Brain microvascular endothelial cell (primary cell): Measurements from ENCODE around the gene ZNF471.

ENCODE experiments used
- DNase-seq: peaks from one replicate; pipeline ENCODE4 v3.0.0-alpha.2; 2020
- H3K27ac ChIP-seq: fragments of 250-450 bp; sonication (Bioruptor Pico); 2 replicates; pipeline ENCODE4 v1.5.1; 2020; ENCODE audit warnings: mild to moderate bottlenecking, moderate library complexity
- H3K27me3 ChIP-seq: fragments of 250-450 bp; sonication (Bioruptor Pico); replicated peaks from 2 replicates; pipeline ENCODE4 v1.5.1; 2020; ENCODE audit warnings: mild to moderate bottlenecking
- H3K36me3 ChIP-seq: fragments of 250-450 bp; sonication (Bioruptor Pico); replicated peaks from 2 replicates; pipeline ENCODE4 v1.5.1; 2020; ENCODE audit warnings: mild to moderate bottlenecking
- H3K4me3 ChIP-seq: 2 replicates; pipeline ENCODE4 v1.5.1; 2011; ENCODE audit warnings: low read depth, mild to moderate bottlenecking, control low read depth, low read length, moderate library complexity
- in situ Hi-C: cut with HindIII; loops from 2 replicates; pipeline ENCODE4 v1.10.0; 2017; ENCODE audit warnings: low sequenced_read_pairs, low pct_ligation_motif_present
- TF ChIP-seq, protein P1 (sequence below): IDR thresholded peaks from 2 replicates; pipeline ENCODE4 v1.5.1; 2011; ENCODE audit warnings: low read depth, mild to moderate bottlenecking, moderate library complexity, low read length, control low read depth, inconsistent platforms; ENCODE audit errors: missing control alignments

Gene ZNF471

GRCh38 chr19:56562766-56563165 lies 55.1 kb downstream of the ZNF471 start:
- H3K4me3 ChIP-seq, result no peak overlapping the region
- no peaks in the 10 kb centered on the region for H3K36me3 ChIP-seq
- in situ Hi-C loops, result no loop called here
- no peak overlapping the region for H3K27ac ChIP-seq
- TF ChIP-seq, protein P1, sequence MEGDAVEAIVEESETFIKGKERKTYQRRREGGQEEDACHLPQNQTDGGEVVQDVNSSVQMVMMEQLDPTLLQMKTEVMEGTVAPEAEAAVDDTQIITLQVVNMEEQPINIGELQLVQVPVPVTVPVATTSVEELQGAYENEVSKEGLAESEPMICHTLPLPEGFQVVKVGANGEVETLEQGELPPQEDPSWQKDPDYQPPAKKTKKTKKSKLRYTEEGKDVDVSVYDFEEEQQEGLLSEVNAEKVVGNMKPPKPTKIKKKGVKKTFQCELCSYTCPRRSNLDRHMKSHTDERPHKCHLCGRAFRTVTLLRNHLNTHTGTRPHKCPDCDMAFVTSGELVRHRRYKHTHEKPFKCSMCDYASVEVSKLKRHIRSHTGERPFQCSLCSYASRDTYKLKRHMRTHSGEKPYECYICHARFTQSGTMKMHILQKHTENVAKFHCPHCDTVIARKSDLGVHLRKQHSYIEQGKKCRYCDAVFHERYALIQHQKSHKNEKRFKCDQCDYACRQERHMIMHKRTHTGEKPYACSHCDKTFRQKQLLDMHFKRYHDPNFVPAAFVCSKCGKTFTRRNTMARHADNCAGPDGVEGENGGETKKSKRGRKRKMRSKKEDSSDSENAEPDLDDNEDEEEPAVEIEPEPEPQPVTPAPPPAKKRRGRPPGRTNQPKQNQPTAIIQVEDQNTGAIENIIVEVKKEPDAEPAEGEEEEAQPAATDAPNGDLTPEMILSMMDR, result no peak
- no peak for DNase-seq
- no peaks in the 10 kb centered on the region for H3K27me3 ChIP-seq

DNA sequence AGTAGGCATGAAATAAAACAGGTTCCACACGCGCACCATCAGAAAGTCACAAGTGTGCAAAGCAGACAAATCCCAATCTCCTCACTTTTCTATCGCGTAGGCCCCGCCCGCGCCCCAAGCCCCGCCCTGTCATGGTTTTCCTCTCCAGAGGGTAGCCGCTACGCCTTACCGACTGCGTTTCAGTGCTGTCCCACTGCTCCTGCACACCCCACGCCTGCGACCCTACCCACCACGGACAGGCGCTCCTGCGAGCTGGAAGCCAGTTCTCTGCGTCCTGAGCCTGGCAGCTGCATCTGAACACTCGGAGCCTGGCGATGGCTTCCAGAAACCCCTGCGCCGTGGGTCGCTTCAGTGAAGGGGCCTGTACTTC lies 59.2 kb downstream of the ZNF471 start:
- Histone ChIP-seq H3K4me3 (peak overlapping the region; percentile 95), H3K27me3 (no peaks in the 10 kb centered on the region), H3K36me3 (peaks cover 23% of the 10 kb centered on the region), H3K27ac (peak overlapping the region; percentile 34)
- in situ Hi-C loops, result no loop called here
- DNase-seq, result peak; percentile 43
- TF ChIP-seq, protein P1, result no peak

- in situ Hi-C loops, result no loop called here
- Histone ChIP-seq H3K36me3 (peaks cover 24% of the 10 kb centered on the region), H3K27me3 (no peaks in the 10 kb centered on the region), H3K4me3 (peak within 1 kb of the TSS; percentile 95), H3K27ac (peak within 1 kb of the TSS; percentile 34)
- peak; percentile 92 for DNase-seq
- TF ChIP-seq, protein P1, result no peak
Observed at GRCh38 chr19:56567274-56568120, 59.8 kb downstream of the ZNF471 start, which contains the start of gene ZNF470. ZNF470 (plus strand) TSS chr19:56567468; CDS start chr19:56570312, 2,844 bp downstream.

DNA sequence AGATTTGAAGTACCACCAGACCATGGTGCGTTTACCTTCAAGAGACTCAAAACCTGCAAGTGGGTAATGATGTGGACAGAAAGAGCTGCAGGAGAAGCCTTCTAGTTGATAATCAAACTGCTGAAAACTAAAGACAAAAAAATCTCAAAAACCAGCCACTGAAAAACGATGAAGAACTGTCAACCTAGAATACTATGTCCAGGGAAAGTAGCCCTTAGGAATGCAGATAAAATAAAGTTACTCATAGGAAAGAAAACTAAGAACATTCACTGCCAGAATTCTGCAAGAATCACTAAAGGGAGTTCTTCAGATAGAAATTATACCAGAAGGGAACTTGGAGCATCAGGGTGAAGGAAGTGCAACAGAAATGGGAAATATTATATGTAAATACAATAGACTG lies 64.9 kb downstream of the ZNF471 start:
- Histone ChIP-seq H3K4me3 (no peak overlapping the region), H3K27me3 (no peaks in the 10 kb centered on the region), H3K36me3 (peaks cover 37% of the 10 kb centered on the region), H3K27ac (no peak overlapping the region)
- in situ Hi-C loops, result no loop called here
- DNase-seq, result no peak
- TF ChIP-seq, protein P1, result no peak

GRCh38 chr19:56573914-56574313 lies 66.3 kb downstream of the ZNF471 start:
- no peak for DNase-seq
- TF ChIP-seq, protein P1, result no peak
- H3K4me3 ChIP-seq, result no peak overlapping the region
- no peaks in the 10 kb centered on the region for H3K27me3 ChIP-seq
- in situ Hi-C loops, result no loop called here
- H3K36me3 ChIP-seq, result peaks cover 37% of the 10 kb centered on the region
- H3K27ac ChIP-seq, result no peak overlapping the region
